SK-N-SH treated with all-trans-retinoic acid at 6 μM for 48 hours (cell line): ENCODE measurements around the gene WNT9B.

Experiments
- RARB ChIP-seq: fragments of 250-450 bp; sonication (Bioruptor Pico); IDR thresholded peaks from 2 replicates; pipeline ENCODE4 v1.8.0; 2021; ENCODE audit warnings: mild to moderate bottlenecking, moderate library complexity
- TOX ChIP-seq: fragments of 250-450 bp; sonication (Bioruptor Pico); IDR thresholded peaks from 2 replicates; pipeline ENCODE4 v1.8.0; 2021; ENCODE audit warnings: mild to moderate bottlenecking, moderate library complexity, borderline replicate concordance
- TSHZ2 ChIP-seq: fragments of 250-450 bp; sonication (Bioruptor Pico); IDR thresholded peaks from 2 replicates; pipeline ENCODE4 v1.5.0; 2020; ENCODE audit warnings: mild to moderate bottlenecking, moderate library complexity
- ZFP30 ChIP-seq: fragments of 450-650 bp; formaldehyde crosslinking; IDR thresholded peaks from 2 replicates; pipeline ENCODE4 v1.5.0; 2022; ENCODE audit warnings: mild to moderate bottlenecking, moderate library complexity

GRCh38 chr17:46865100-46865499 lies 13.7 kb downstream of the WNT9B start:
- TF ChIP-seq RARB (CRISPR knock-in tag) (no peak), TSHZ2 (no peak), ZFP30 (CRISPR knock-in tag) (no peak), TOX (CRISPR knock-in tag) (no peak)
